ENCODE results near the gene LSR. TPM values are rescaled to one million over a fixed set of nuclear protein-coding genes. Genes with fewer than 3 reads are reported as not detected.
A peak's percentile ranks its signal among the peaks of the same experiment; 100 is the strongest.

Gene LSR
- total RNA-seq, 3 donors from 2014 or later, result 123 to 302 (median 289) TPM

DNA sequence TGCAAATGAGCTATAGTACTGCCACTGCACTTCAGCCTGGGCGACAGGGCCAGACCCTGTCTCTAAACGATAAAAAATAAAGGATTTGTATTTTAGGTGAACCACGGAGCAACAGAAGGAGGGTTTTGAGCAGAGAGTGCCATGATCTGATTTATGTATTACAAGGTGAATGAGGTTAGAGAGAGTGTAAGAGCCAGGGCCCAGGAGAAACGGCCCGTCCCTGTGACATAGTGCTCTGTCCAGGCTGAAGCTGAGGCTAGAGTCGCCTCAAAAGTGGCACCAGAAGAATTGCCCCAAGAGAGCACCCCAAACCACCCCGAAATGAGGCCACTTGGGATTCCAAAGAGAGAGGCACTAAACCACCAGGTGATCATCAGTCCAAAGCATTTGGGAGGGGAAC lies 60.1 kb downstream of the LSR start:
- H3K36me3 ChIP-seq (ENCODE audit: low read depth), result no peaks in the 10 kb centered on the region
- intact Hi-C loops (cut with DNase I, micrococcal nuclease), result no loop called here
- H3K4me1 ChIP-seq (ENCODE audit: low read depth), result no peaks in the 10 kb centered on the region
- ATAC-seq (no peak), DNase-seq (no peak)
- TF ChIP-seq, protein P1, sequence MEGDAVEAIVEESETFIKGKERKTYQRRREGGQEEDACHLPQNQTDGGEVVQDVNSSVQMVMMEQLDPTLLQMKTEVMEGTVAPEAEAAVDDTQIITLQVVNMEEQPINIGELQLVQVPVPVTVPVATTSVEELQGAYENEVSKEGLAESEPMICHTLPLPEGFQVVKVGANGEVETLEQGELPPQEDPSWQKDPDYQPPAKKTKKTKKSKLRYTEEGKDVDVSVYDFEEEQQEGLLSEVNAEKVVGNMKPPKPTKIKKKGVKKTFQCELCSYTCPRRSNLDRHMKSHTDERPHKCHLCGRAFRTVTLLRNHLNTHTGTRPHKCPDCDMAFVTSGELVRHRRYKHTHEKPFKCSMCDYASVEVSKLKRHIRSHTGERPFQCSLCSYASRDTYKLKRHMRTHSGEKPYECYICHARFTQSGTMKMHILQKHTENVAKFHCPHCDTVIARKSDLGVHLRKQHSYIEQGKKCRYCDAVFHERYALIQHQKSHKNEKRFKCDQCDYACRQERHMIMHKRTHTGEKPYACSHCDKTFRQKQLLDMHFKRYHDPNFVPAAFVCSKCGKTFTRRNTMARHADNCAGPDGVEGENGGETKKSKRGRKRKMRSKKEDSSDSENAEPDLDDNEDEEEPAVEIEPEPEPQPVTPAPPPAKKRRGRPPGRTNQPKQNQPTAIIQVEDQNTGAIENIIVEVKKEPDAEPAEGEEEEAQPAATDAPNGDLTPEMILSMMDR (IDR thresholded peaks at IDR 0.05), result no peak
- no peaks in the 10 kb centered on the region for H3K9me3 ChIP-seq
- no peak overlapping the region for H3K4me3 ChIP-seq

GRCh38 chr19:35309481-35310279 lies 60.9 kb downstream of the LSR start:
- TF ChIP-seq, protein P1 (IDR thresholded peaks at IDR 0.05), result no peak
- H3K4me3 ChIP-seq, result no peak overlapping the region
- H3K36me3 ChIP-seq (ENCODE audit: low read depth), result no peaks in the 10 kb centered on the region
- no peaks in the 10 kb centered on the region for H3K9me3 ChIP-seq
- intact Hi-C loops (cut with DNase I, micrococcal nuclease), result no loop called here
- DNase-seq (peak in 1 of 3 donors; percentile 58), ATAC-seq (no peak)
- no peaks in the 10 kb centered on the region for H3K4me1 ChIP-seq (ENCODE audit: low read depth)

DNA sequence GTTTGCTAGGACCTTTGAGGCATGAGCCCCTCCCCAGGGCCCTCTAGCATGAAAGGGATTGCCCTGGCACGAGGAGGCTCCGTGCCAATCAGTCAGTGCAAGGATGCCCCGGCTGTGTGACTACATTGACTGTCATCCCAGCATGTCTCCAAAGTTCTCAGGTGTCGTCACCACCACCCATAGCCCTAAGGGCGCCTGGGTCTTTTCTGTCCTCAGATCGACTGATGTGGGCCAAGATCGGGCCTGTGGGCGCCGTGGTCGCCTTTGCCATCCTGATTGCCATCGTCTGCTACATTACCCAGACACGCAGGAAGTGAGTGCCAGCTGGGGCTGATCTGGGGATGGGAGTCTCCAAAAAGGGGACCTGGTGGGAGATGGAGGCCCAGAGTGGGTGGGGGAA lies 61.5 kb downstream of the LSR start:
- DNase-seq, result no peak

DNA sequence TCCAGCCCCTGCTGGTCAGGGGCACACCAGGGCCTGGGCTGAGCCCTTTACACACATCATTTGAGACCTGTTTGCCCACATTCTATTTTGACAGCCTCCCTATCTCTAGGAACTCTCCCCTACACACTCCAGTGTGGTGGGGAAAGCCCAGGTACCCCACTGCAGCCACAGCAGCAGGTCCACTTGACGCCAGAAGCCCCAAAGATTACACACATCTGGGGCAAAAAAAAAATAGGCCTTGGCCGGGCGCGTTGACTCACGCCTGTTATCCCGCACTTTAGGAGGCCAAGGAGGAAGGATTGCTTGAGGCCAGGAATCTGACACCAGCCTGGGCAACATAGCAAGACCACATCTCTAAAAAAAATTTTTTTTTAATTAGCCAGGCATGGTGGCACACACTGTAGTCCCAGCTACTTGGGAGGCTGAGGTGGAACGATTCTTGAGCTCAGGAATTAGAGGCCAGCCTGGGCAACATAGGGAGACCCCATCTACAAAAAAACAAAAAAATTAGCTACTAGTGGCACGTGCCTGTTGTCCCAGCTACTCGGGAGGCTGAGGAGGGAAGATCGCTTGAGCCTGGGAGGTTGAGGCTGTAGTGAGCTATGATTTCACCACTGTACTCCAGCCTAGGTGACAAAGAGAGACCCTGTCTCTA lies 62.1 kb downstream of the LSR start:
- no peak for ATAC-seq
- intact Hi-C loops (cut with DNase I, micrococcal nuclease), result no loop called here
- no peak overlapping the region for H3K4me3 ChIP-seq
- TF ChIP-seq, protein P1 (IDR thresholded peaks at IDR 0.05), result no peak
- no peaks in the 10 kb centered on the region for H3K36me3 ChIP-seq (ENCODE audit: low read depth)
- no peaks in the 10 kb centered on the region for H3K9me3 ChIP-seq
- no peaks in the 10 kb centered on the region for H3K4me1 ChIP-seq (ENCODE audit: low read depth)
- DNase-seq, result no peak

More for the DNA sequence above, 61.5 kb downstream of the LSR start:
- H3K9me3 ChIP-seq, result no peaks in the 10 kb centered on the region
- no peaks in the 10 kb centered on the region for H3K36me3 ChIP-seq (ENCODE audit: low read depth)
- no peaks in the 10 kb centered on the region for H3K4me1 ChIP-seq (ENCODE audit: low read depth)
- TF ChIP-seq, protein P1 (IDR thresholded peaks at IDR 0.05), result no peak
- ATAC-seq, result no peak
- no peak overlapping the region for H3K4me3 ChIP-seq
- intact Hi-C loops (cut with DNase I, micrococcal nuclease), result no loop called here

- intact Hi-C loops (cut with DNase I, micrococcal nuclease), result no loop called here
- TF ChIP-seq, protein P1 (IDR thresholded peaks at IDR 0.05), result no peak
- ATAC-seq (no peak), DNase-seq (no peak)
- Histone ChIP-seq H3K36me3 (ENCODE audit: low read depth) (no peaks in the 10 kb centered on the region), H3K9me3 (no peaks in the 10 kb centered on the region), H3K4me1 (ENCODE audit: low read depth) (no peaks in the 10 kb centered on the region), H3K4me3 (no peak overlapping the region)
Observed at GRCh38 chr19:35311901-35312665, 63.3 kb downstream of the LSR start.
